GM19099 (cell line): ENCODE results near the gene KLB.

Experiments used
- POLR2A ChIP-seq: IDR thresholded peaks from 3 replicates; pipeline ENCODE4 v1.6.1; 2011; ENCODE audit warnings: low read depth; ENCODE audit not compliant: insufficient read length; ENCODE audit errors: extremely low read depth

Gene KLB

GRCh38 chr4:39415678-39416283 is 9.1 kb downstream of the KLB start:
- no peak for TF ChIP-seq POLR2A

GRCh38 chr4:39422247-39422646 is 15.5 kb downstream of the KLB start:
- no peak for TF ChIP-seq POLR2A

- TF ChIP-seq POLR2A = no peak
Observed at GRCh38 chr4:39426728-39427127, 20.0 kb downstream of the KLB start.

- no peak for TF ChIP-seq POLR2A
Observed at GRCh38 chr4:39427520-39428114, 20.9 kb downstream of the KLB start.

- TF ChIP-seq POLR2A = no peak
Observed at GRCh38 chr4:39429476-39430334, 23.0 kb downstream of the KLB start.

GRCh38 chr4:39433878-39434492 is 27.3 kb downstream of the KLB start:
- no peak for TF ChIP-seq POLR2A

- no peak for TF ChIP-seq POLR2A
Observed at GRCh38 chr4:39435659-39436563, 29.2 kb downstream of the KLB start.

- TF ChIP-seq POLR2A = no peak
Observed at GRCh38 chr4:39441593-39441992, 34.9 kb downstream of the KLB start.

GRCh38 chr4:39442998-39443397 is 36.3 kb downstream of the KLB start:
- TF ChIP-seq POLR2A = no peak

GRCh38 chr4:39446483-39446841 is 39.7 kb downstream of the KLB start:
- no peak for TF ChIP-seq POLR2A

GRCh38 chr4:39446842-39447573 is 40.3 kb downstream of the KLB start:
- TF ChIP-seq POLR2A = no peak

GRCh38 chr4:39450618-39451017 is 43.9 kb downstream of the KLB start:
- TF ChIP-seq POLR2A = no peak

- TF ChIP-seq POLR2A = no peak
Observed at GRCh38 chr4:39451423-39452023, 44.8 kb downstream of the KLB start.
